GM21526 (cell line): ENCODE results near the gene NEK3.
A peak's percentile ranks its signal among the peaks of the same experiment; 100 is the strongest.
"Not testable (repeated sequence)": the region's sequence is repeated elsewhere in the genome, so short reads cannot be mapped to it uniquely, and the experiment has no call there.

ENCODE experiments used
- ATAC-seq: cut with Tn5 transposase; IDR thresholded peaks from one replicate; pipeline ENCODE4 v1.9.1; 2021; ENCODE audit warnings: moderate library complexity; ENCODE audit not compliant: unreplicated experiment, low FRiP score

The NEK3 gene

GRCh38 chr13:52127783-52128702 is 31.4 kb downstream of the NEK3 start:
- ATAC-seq = peak; percentile 8

GRCh38 chr13:52127378-52127777 is 32.0 kb downstream of the NEK3 start:
- no peak for ATAC-seq

GRCh38 chr13:52125547-52125946 is 33.9 kb downstream of the NEK3 start:
- ATAC-seq = no peak

DNA sequence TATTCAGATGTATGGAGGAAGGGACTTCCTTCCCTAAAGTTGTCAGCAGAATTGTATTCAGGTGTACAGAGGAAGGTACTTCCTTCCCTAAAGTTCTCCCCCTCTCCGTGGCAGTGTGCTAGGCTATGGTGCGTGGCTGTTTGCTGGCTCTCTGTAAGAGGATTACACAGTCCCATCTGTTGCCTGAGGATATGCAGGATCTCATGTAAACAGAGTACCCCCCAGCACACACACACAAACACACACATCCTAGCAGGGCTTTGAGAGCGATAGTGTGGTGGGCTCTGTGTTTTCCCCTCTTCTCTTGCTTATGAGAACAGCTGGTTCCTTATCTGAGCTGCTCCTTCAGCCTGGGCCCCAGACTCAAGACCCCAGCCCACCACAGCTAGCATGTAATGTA is 40.8 kb downstream of the NEK3 start:
- ATAC-seq = no peak

DNA sequence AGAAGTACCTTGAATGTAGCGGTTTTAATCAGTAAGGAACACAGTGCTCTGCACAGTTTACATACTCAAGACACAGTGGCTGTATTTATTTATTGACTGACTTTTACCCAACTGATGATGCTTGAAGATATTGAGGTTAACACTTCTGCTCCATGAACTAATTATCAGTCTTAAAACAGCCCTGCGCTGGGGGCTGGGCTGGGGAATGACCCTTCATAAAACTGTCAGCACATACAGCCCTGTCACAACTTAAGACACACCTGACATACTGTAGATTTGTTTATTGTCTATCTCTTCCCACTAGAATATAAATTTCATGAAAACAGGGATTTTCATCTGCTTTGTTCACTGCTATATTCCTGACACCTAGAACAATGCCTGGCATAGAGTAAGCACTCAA is 41.3 kb downstream of the NEK3 start:
- no peak for ATAC-seq

GRCh38 chr13:52112591-52112990 is 46.8 kb downstream of the NEK3 start:
- no peak for ATAC-seq

DNA sequence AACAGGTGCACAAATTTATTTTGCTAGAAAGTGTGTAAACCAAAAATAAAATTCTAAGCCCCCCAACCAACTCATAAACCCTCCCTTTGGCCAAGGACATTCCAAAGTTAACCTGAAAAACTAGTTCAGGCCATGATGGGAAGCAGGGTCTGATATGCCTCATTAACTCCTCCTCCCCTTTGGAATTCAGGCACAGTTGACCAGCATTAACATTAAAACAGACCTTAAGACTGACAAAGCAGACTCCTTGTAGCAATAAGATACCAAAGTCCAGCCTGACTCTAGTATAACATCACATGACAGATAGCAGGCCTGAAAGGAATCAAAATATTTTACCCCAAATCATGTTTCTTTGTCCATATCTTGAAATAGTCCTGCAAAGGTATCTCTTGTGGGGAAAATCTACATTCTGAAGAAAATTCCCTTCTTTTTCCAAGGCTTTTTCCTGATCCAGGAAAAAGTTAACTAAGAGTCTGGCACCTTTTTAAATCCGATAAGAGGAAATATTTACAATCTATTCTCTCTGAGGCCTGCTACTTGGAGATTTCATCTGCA is 50.2 kb downstream of the NEK3 start:
- no peak for ATAC-seq

- ATAC-seq = no peak
Observed at GRCh38 chr13:52105841-52106240, 53.6 kb downstream of the NEK3 start.

DNA sequence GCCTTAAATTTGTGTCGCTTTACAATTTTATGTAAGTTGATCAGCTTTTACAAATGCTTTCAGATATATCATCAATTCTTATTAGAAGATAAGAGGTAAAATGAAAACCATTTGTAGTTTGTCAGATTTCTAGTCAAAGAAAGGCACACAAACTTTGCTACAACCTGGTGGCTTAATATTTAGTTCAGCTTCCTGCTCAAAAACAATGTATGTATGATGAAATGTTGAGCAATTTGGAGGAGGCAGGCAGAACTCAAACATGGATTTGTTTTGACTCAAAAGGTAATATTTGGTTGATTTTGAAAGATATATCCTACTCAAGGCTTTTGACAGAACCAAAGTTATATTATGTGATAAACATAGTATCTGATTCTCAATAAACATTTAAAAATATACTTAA is 54.8 kb downstream of the NEK3 start:
- ATAC-seq = no peak

- no peak for ATAC-seq
Observed at GRCh38 chr13:52103386-52103785, 56.0 kb downstream of the NEK3 start.

GRCh38 chr13:52102423-52102822 is 57.0 kb downstream of the NEK3 start:
- ATAC-seq = not testable (repeated sequence)

DNA sequence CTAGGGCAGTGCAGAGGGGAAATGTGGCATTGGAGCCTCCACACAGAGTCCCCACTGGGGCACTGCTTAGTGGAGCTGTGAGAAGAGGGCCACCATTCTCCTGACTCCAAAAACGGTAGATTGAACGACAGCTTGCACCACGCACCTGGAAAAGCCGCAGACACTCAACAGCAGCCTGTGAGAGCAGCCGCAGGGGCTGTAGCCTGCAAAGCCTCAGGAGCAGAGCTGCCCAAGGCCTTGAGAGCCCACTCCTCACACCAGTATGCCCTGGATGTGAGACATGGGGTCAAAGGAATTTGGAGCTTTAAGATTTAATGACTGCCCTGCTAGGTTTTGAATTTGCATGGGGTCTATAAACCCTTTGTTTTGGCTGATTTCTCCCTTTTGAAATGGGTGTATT is 62.2 kb downstream of the NEK3 start:
- no peak for ATAC-seq

GRCh38 chr13:52096748-52097147 is 62.6 kb downstream of the NEK3 start:
- ATAC-seq = no peak

DNA sequence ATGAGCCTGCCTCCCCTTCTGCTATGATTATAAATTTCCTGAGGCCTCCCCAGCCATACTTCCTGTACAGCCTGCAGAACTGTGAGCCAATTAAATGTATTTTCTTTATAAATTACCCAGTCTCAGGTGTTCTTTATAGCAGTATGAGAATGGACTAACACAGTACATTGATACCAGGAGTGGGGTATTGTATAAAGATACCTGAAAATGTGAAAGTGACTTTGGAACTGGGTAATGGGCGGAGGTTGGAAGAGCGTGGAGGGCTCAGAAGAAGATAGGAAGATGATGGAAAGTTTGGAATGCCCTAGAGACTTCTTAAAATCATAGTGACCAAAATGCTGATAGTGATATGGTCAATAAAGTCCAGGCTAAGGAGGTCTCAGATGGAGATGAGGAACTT is 63.3 kb downstream of the NEK3 start:
- no peak for ATAC-seq

- no peak for ATAC-seq
Observed at GRCh38 chr13:52092087-52092486, 67.3 kb downstream of the NEK3 start.

GRCh38 chr13:52091473-52091872 is 67.9 kb downstream of the NEK3 start:
- ATAC-seq = no peak

GRCh38 chr13:52085421-52085820 is 74.0 kb downstream of the NEK3 start:
- ATAC-seq = no peak

DNA sequence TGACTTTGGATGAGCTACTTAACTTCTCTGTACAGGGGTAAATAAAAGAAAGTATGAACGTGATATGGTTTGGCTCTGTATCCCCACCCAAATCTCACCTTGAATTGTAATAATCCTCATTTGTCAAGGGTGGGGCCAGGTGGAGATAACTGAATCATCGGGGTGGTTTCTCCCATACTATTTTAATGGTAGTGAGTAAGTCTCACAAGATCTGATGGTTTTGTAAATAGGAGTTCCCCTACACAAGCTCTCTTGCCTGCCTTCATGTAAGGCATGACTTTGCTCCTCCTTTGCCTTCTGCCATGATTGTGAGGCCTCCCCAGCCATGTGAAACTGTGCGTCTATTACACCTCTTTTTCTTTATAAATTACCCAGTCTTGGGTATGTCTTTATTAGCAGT is 74.4 kb downstream of the NEK3 start:
- not testable (repeated sequence) for ATAC-seq
